ENCODE results near the gene RAPGEF1.
A peak's percentile ranks its signal among the peaks of the same experiment; 100 is the strongest.

The RAPGEF1 gene

GRCh38 chr9:131649646-131650045 lies 90.2 kb downstream of the RAPGEF1 start:
- no peak for DNase-seq (ENCODE audit: low read depth, low spot score)
- H3K36me3 ChIP-seq (ENCODE audit: insufficient read depth, low read length): no peaks in the 10 kb centered on the region
- H3K9ac ChIP-seq (ENCODE audit: insufficient read length): no peak overlapping the region
- no peak overlapping the region for H3K27ac ChIP-seq
- H3K4me3 ChIP-seq: no peak overlapping the region
- no peaks in the 10 kb centered on the region for H3K9me3 ChIP-seq (ENCODE audit: low read depth, low read length)
- TF ChIP-seq FOXP2 (optimal IDR thresholded peaks at IDR 0.05; ENCODE audit: control extremely low read depth, extremely low read length, insufficient read depth) (no peak), EZH2 (IDR thresholded peaks at IDR 0.05) (no peak), POLR2AphosphoS5 (IDR thresholded peaks at IDR 0.05; ENCODE audit: borderline replicate concordance, low read depth, low read length) (no peak)

- TF ChIP-seq EZH2 (IDR thresholded peaks at IDR 0.05): no peak
- no peak for TF ChIP-seq POLR2AphosphoS5 (IDR thresholded peaks at IDR 0.05; ENCODE audit: borderline replicate concordance, low read depth, low read length)
- no peak for TF ChIP-seq FOXP2 (optimal IDR thresholded peaks at IDR 0.05; ENCODE audit: control extremely low read depth, extremely low read length, insufficient read depth)
- Histone ChIP-seq H3K4me3 (no peak overlapping the region), H3K36me3 (ENCODE audit: insufficient read depth, low read length) (no peaks in the 10 kb centered on the region), H3K9me3 (ENCODE audit: low read depth, low read length) (no peaks in the 10 kb centered on the region), H3K9ac (ENCODE audit: insufficient read length) (no peak overlapping the region), H3K27ac (no peak overlapping the region)
- no peak for DNase-seq (ENCODE audit: low read depth, low spot score)
These were observed 94.6 kb downstream of the RAPGEF1 start for GRCh38 chr9:131645078-131645776.

GRCh38 chr9:131642496-131643083 lies 97.3 kb downstream of the RAPGEF1 start:
- TF ChIP-seq EZH2 (IDR thresholded peaks at IDR 0.05) (no peak), POLR2AphosphoS5 (IDR thresholded peaks at IDR 0.05; ENCODE audit: borderline replicate concordance, low read depth, low read length) (no peak), FOXP2 (optimal IDR thresholded peaks at IDR 0.05; ENCODE audit: control extremely low read depth, extremely low read length, insufficient read depth) (no peak)
- no peaks in the 10 kb centered on the region for H3K9me3 ChIP-seq (ENCODE audit: low read depth, low read length)
- no peaks in the 10 kb centered on the region for H3K36me3 ChIP-seq (ENCODE audit: insufficient read depth, low read length)
- H3K4me3 ChIP-seq: peak overlapping the region; percentile 69
- no peak for DNase-seq (ENCODE audit: low read depth, low spot score)
- H3K27ac ChIP-seq: peak overlapping the region; percentile 95
- peak overlapping the region; percentile 56 for H3K9ac ChIP-seq (ENCODE audit: insufficient read length)

- TF ChIP-seq EZH2 (IDR thresholded peaks at IDR 0.05): no peak
- TF ChIP-seq POLR2AphosphoS5 (IDR thresholded peaks at IDR 0.05; ENCODE audit: borderline replicate concordance, low read depth, low read length): no peak
- no peak for TF ChIP-seq FOXP2 (optimal IDR thresholded peaks at IDR 0.05; ENCODE audit: control extremely low read depth, extremely low read length, insufficient read depth)
- Histone ChIP-seq H3K27ac (peak overlapping the region; percentile 95), H3K4me3 (peak overlapping the region; percentile 69), H3K9ac (ENCODE audit: insufficient read length) (peak overlapping the region; percentile 56), H3K9me3 (ENCODE audit: low read depth, low read length) (no peaks in the 10 kb centered on the region), H3K36me3 (ENCODE audit: insufficient read depth, low read length) (no peaks in the 10 kb centered on the region)
- DNase-seq (ENCODE audit: low read depth, low spot score): peak; percentile 34
These were observed 98.0 kb downstream of the RAPGEF1 start for GRCh38 chr9:131641618-131642495.

- TF ChIP-seq FOXP2 (optimal IDR thresholded peaks at IDR 0.05; ENCODE audit: control extremely low read depth, extremely low read length, insufficient read depth) (no peak), POLR2AphosphoS5 (IDR thresholded peaks at IDR 0.05; ENCODE audit: borderline replicate concordance, low read depth, low read length) (no peak), EZH2 (IDR thresholded peaks at IDR 0.05) (no peak)
- no peak overlapping the region for H3K9ac ChIP-seq (ENCODE audit: insufficient read length)
- H3K4me3 ChIP-seq: no peak overlapping the region
- H3K27ac ChIP-seq: no peak overlapping the region
- no peaks in the 10 kb centered on the region for H3K36me3 ChIP-seq (ENCODE audit: insufficient read depth, low read length)
- no peaks in the 10 kb centered on the region for H3K9me3 ChIP-seq (ENCODE audit: low read depth, low read length)
- DNase-seq (ENCODE audit: low read depth, low spot score): no peak
These were observed 99.3 kb downstream of the RAPGEF1 start for GRCh38 chr9:131640438-131641137.

GRCh38 chr9:131639769-131640437 lies 100.0 kb downstream of the RAPGEF1 start:
- no peak overlapping the region for H3K4me3 ChIP-seq
- no peaks in the 10 kb centered on the region for H3K36me3 ChIP-seq (ENCODE audit: insufficient read depth, low read length)
- H3K9me3 ChIP-seq (ENCODE audit: low read depth, low read length): no peaks in the 10 kb centered on the region
- H3K27ac ChIP-seq: no peak overlapping the region
- DNase-seq (ENCODE audit: low read depth, low spot score): no peak
- H3K9ac ChIP-seq (ENCODE audit: insufficient read length): no peak overlapping the region
- TF ChIP-seq POLR2AphosphoS5 (IDR thresholded peaks at IDR 0.05; ENCODE audit: borderline replicate concordance, low read depth, low read length) (no peak), FOXP2 (optimal IDR thresholded peaks at IDR 0.05; ENCODE audit: control extremely low read depth, extremely low read length, insufficient read depth) (no peak), EZH2 (IDR thresholded peaks at IDR 0.05) (no peak)

- TF ChIP-seq FOXP2 (optimal IDR thresholded peaks at IDR 0.05; ENCODE audit: control extremely low read depth, extremely low read length, insufficient read depth) (no peak), POLR2AphosphoS5 (IDR thresholded peaks at IDR 0.05; ENCODE audit: borderline replicate concordance, low read depth, low read length) (no peak), EZH2 (IDR thresholded peaks at IDR 0.05) (no peak)
- H3K27ac ChIP-seq: no peak overlapping the region
- no peaks in the 10 kb centered on the region for H3K36me3 ChIP-seq (ENCODE audit: insufficient read depth, low read length)
- no peaks in the 10 kb centered on the region for H3K9me3 ChIP-seq (ENCODE audit: low read depth, low read length)
- DNase-seq (ENCODE audit: low read depth, low spot score): no peak
- no peak overlapping the region for H3K4me3 ChIP-seq
- no peak overlapping the region for H3K9ac ChIP-seq (ENCODE audit: insufficient read length)
These were observed 103.3 kb downstream of the RAPGEF1 start for GRCh38 chr9:131636593-131636992.

Measured in SK-N-MC (cell line).